GM19452 (cell line): ENCODE results near the gene PGBD5.

Experiments
- ATAC-seq: cut with Tn5 transposase; IDR thresholded peaks from one replicate; pipeline ENCODE4 v1.9.1; 2021; ENCODE audit not compliant: unreplicated experiment

Gene PGBD5

GRCh38 chr1:230326971-230327891, 98.9 kb downstream of the PGBD5 start:
- no peak for ATAC-seq

DNA sequence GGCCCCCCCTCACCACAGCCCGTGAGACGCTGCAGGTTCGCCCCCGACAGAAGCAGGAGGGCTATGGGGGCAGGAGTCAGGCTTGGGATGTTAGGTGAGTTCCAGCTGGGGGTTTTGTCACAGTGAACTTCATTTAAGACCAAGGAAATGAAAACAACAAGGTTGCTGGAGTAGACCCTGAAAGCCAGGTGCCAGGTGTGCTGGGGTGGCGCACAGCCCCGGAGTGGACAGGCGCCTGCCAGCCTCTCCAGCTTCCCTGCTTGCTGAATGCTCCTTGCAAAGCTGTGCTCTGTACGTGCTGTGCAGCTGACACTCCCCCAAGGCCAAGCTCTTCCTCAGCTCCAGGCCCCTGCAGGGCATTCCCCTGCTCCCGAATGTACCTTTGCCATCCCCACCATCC, 102.4 kb downstream of the PGBD5 start:
- ATAC-seq, result no peak

- ATAC-seq, result no peak
Measured at GRCh38 chr1:230322967-230323547, 103.1 kb downstream of the PGBD5 start.

GRCh38 chr1:230322421-230322756, 103.7 kb downstream of the PGBD5 start:
- ATAC-seq, result no peak

GRCh38 chr1:230321741-230322420, 104.3 kb downstream of the PGBD5 start:
- no peak for ATAC-seq

DNA sequence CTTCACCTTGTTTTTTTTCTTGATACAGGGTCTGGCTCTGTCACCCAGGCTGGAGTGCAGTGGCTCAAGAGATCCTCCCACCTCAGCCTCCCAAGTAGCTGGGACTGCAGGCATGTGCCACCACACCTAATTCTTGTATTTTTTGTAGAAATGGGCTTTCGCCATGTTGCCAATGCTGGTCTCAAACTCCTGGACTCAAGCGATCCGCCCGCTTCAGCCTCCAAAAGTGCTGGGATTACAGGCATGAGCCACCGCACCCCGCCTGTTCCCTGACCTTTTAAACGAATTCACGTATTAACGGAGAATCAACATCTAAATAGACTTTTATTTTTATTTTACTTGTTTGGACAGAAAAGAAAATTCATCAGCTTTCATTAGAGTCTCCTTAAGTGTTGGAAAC, 104.8 kb downstream of the PGBD5 start:
- no peak for ATAC-seq

DNA sequence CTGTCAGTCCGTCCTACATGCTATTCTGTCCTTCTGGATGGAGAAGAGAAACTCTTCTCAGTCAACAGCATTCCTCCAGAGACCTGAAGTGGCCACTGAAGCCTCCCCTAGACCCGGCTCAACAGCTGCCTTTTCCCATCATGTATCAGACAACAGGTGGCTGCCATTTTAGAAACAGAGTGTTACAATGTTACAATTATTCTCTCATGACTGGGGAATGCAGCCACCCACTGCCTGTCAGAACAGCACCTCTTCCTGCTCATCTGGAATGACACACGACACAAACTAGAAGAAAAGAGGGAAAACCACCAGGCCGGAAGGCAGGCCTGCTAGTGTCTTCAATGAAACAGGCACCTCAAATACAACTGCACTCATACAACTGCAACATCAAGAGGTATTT, 105.3 kb downstream of the PGBD5 start:
- no peak for ATAC-seq

- no peak for ATAC-seq
Measured at GRCh38 chr1:230319014-230319747, 107.0 kb downstream of the PGBD5 start.

DNA sequence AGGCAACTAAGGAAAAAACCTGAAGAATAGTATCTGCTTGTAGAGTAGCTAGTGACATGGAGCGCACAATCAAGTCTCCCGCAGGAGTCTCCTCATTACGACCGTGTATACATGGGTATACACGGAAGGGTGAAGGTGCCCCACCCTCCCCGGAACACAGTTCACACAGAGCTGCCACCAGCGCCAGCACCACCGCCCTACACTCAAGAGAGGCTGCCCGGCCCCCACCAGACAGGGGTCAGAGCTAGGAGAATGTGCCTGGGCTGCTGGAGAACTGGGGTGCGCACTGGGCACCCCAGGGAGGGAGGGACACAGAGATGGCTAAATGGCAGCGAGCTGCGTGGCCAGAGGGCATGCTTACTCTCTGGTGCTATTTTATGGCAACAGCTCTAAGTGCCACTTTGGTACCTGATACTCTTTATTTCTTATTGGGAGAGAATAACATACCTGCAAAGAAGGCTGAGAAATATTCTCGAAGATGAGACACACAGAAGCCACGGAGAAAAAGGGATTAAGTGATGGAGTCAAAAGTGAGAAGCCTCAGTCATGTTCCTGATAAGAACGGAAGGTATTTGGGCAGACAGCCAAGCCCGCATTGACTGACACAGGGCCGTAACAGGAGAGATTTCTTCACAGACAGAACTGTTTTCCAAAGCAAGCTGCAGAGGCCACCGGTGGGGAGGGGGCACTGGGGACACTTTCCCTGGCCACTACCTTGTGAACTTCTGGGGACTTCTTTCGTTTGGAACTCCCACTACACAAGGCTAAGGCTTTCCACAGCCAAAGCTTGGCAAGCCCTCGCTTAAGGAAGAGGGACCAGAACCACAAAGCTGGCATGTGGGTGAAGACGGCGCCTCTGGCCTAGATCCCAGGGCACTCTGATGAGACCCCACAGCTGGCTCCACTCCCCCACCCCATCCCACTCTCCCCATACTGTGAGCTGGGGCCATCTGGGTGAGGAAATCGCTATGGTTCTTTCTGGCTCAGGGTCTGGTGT, 108.0 kb downstream of the PGBD5 start:
- ATAC-seq, result no peak

DNA sequence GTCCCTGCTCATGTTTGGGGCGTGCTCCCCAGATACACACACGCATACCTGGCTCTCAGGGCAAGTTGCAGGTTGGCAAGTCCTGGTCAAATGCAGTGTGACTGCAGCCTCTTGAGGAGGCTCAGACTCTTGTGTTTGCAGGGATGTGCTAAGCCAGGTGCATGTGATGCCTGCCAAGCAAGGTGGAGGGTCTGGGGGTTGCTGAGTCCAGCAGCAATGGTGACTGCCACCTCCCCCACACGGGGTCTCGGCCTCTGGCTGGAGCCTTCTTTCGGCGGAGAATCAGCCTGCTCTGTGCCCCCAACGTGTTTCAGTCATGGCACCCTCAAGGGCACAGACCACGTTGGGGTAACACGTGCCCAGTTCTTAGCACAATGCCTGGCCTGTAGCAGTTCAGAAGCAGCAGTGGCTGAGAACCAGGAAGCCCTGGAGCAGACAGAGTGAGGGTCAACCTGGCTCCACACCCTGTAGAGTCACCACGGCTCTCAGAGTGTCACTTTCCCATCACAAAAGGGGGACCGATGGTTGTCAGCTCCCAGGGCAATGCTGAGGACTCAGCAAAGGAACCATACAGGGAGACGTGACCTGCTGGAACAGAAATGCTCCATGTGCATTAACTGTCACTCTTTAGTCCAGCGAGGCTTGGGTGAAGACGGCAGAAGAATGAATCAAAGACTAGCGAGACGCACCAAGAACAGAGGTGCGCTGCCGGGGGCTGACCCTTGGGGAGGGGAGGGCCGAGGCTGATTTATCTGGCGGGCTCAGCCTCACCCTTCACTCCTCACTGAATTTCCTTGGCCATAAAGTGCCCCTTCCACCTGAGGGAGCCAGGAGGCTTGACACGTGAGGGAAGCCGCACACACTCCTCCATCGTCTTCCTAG, 109.0 kb downstream of the PGBD5 start:
- ATAC-seq, result no peak

GRCh38 chr1:230315099-230315498, 111.0 kb downstream of the PGBD5 start:
- no peak for ATAC-seq

DNA sequence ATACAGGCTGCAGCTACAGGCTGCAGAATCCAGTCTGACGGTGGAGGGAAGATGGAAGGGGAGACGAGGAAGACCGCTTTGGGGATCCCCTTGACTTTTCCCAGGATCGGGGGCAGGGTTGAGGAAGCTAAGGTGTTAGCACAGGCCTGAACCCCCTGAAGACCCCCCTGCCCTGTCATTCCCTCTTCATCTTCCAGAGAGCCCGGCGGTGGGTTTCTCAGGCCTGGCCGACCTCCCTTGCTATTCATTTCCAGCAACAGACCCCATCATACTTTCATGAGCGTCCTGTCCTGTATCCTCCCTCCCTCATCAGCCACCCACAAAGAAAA, 112.0 kb downstream of the PGBD5 start:
- no peak for ATAC-seq

GRCh38 chr1:230313453-230314141, 112.5 kb downstream of the PGBD5 start:
- ATAC-seq, result no peak

DNA sequence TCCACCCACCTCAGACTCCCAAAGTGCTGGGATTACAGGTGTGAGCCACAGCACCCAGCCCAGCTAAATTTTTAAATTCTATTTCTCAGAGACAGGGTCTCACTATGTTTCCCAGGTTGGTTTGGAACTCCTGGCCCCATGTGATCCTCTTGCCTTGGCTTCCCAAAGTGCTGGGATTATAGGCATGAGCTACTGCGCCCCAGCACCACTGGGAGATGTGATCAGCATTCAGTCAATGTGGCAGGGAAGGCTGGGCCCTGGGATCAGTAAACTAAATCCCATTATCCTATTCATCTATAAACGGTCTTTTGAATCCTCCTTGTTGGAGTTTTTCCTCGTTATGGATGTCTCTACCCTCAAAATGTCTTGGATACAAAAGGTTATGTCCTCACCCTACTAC, 113.5 kb downstream of the PGBD5 start:
- ATAC-seq, result no peak

- ATAC-seq, result no peak
Measured at GRCh38 chr1:230310381-230311163, 115.6 kb downstream of the PGBD5 start.

GRCh38 chr1:230309646-230310177, 116.4 kb downstream of the PGBD5 start:
- no peak for ATAC-seq

- no peak for ATAC-seq
Measured at GRCh38 chr1:230308821-230309220, 117.3 kb downstream of the PGBD5 start.

- no peak for ATAC-seq
Measured at GRCh38 chr1:230308039-230308438, 118.1 kb downstream of the PGBD5 start.
